HG03442 (cell line): ENCODE results near the gene SPANXN5.
"Not testable (repeated sequence)": the region's sequence is repeated elsewhere in the genome, so short reads cannot be mapped to it uniquely, and the experiment has no call there.

ENCODE experiments used
- ATAC-seq: cut with Tn5 transposase; IDR thresholded peaks from one replicate; pipeline ENCODE4 v1.9.1; 2021; ENCODE audit warnings: mild to moderate bottlenecking, moderate library complexity; ENCODE audit not compliant: unreplicated experiment

SPANXN5 gene, protein sequence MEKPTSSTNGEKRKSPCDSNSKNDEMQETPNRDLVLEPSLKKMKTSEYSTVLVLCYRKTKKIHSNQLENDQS

DNA sequence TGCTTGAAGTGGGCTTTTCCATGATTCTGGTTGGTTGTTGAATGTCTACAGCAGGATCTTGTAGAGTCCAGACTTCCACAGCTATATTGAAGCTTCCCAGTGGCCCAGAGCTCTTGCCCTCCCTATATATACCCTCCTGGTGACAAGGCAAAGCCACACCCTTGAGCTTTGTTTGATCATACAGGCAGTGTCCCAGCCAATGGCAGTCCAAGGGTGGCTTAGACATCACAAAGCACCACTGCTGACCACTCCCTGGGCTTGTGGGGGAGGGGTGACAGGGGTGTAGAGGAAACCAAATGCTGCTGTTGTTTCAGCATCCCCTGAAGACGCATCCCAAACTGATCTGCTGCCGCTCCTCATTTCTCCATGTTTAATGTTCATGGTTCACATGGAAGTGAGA, at the start of gene SPANXN5:
SPANXN5 (minus strand) TSS at position 101 of the 400 bp plus-strand sequence; CDS start at position 22, 79 bp downstream.
- not testable (repeated sequence) for ATAC-seq

DNA sequence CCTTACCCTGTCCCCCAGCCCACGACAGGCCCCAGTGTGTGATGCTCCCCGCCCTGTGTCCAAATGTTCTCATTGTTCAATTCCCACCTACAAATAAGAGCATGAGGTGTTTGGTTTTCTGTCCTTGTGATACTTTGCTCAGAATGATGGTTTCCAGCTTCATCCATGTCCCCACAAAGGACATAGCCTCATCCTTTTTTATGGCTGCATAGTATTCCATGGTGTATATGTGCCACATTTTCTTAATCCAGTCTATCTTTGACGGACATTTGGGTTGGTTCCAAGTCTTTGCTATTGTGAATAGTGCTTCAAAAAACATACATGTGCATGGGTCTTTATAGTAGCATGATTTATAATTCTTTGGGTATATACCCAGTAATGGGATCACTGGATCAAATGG, 46.4 kb upstream of the SPANXN5 start:
- not testable (repeated sequence) for ATAC-seq

GRCh38 chrX:52839137-52839536, 41.9 kb upstream of the SPANXN5 start:
- ATAC-seq = no peak

DNA sequence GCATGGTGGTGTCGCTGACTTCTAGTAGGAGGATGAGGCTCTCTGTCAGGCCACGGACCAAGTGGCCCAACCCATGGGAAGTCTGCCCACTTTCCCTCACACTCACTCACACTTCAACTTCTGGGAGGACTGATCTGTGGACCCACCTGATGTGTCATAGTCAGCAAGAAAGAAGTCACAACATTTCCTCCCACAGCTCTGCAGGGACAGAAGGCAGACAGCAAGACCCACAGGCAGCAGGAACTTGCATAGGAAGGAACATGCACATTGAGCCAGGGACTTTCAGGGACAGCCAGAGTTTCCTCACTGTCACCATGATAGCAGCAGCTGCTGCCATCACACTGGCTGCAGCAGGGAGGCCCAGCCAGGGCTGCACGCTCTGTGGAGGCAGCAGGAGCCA, 33.3 kb upstream of the SPANXN5 start:
- no peak for ATAC-seq

- no peak for ATAC-seq
Measured at GRCh38 chrX:52824608-52825007, 27.4 kb upstream of the SPANXN5 start.

DNA sequence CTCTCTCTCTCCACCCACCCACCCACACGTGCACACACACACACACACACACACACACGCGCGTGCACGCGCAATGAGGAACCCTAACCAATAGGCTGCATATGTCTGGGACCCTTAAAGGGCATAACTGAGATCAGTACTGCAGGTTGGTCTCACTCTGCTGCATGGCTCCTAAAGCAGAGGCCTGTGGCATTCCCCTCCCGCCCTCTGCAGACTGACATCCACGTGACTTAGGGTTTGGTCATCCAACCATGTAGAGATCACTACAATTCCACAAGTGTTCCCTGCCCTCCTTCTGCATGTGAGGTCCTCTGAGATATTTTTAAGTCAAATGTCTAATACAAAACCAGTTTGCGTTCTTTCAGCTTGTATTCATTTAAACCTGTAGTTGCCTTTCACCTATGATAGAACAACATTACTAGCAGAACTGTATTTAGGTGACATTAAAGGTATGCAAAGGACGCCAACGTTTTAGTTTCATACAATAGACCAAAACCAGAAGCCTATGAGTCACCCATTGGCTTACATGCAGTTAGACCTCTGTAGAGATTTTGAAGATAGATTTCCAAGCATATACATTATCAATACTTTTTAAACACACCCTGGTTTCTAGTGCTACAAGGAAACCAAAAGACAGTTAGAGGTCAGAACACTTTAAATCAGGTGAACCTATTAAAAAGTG, 24.0 kb upstream of the SPANXN5 start:
- no peak for ATAC-seq

GRCh38 chrX:52819788-52820187, 22.6 kb upstream of the SPANXN5 start:
- no peak for ATAC-seq

GRCh38 chrX:52811065-52811625, 13.9 kb upstream of the SPANXN5 start, which contains the start of gene XAGE5:
TSS of gene XAGE5 (plus strand) at chrX:52811287. CDS start at chrX:52812567, 1,280 bp downstream.
- no peak for ATAC-seq

DNA sequence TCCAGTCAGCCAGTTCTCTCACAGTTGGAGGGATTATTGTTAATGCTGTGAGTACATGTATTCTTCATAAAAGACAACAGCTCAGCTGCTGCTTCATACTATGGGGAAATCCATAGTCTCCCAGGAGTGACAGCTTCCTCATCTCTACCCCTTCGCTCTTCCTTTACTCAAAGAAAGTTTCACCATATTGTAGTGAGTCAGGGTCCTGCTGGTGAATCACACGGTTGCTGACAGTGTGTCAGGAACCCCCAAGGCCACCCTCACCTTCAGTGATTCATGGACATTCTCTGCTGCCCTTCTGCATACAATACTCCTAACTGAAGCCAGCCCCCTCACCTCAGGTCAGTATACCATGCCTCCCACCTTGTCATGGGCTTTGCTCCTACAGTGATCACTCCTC, 7.6 kb upstream of the SPANXN5 start:
- not testable (repeated sequence) for ATAC-seq

GRCh38 chrX:52773504-52773903, 23.7 kb downstream of the SPANXN5 start:
- not testable (repeated sequence) for ATAC-seq

- not testable (repeated sequence) for ATAC-seq
Measured at GRCh38 chrX:52765983-52766382, 31.2 kb downstream of the SPANXN5 start.

DNA sequence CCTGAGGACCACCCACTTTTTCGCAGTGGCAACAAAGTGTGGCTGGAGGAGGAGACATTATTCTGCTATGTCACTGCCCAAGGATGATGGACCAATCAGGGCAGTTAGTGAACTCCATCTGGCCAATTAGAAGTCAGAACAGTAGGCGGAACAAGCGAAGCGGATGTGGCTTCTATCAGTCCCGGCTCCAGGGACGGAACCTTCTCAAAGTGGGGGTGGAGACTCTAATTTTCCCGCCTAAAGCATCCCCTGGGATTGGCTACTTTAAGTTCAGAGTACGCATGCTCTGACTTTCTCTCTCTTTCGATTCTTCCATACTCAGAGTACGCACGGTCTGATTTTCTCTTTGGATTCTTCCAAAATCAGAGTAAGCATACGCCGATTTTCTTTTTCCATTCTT, 46.3 kb downstream of the SPANXN5 start, which contains the start of gene SSX2B:
SSX2B (plus strand) TSS at position 301 of the 400 bp plus-strand sequence. CDS start 1,429 bp downstream, outside the sequence.
- ATAC-seq = not testable (repeated sequence)
